T-cell (primary cell): Measurements from ENCODE around the gene DCK. TPM values are rescaled to one million over a fixed set of nuclear protein-coding genes. Genes with fewer than 3 reads are reported as not detected.
A peak's percentile ranks its signal among the peaks of the same experiment; 100 is the strongest.

ENCODE experiments used
- ATAC-seq, 4 experiments: fragments of 200-7000 bp in 3 of 4; fragments of 150-1000 bp in 1 of 4; cut with Tn5 transposase; replicated peaks in 1 of 4; 1 replicate in 3 of 4; 2 replicates in 1 of 4; pipeline ENCODE4 v1.10.0; 2021; ENCODE audit warnings: moderate library complexity in 3 of 4, mild to moderate bottlenecking in 2 of 4, moderate number of reproducible peaks in 1 of 4
- CTCF ChIA-PET, 2 donors: fragments of 300-600 bp; sonication (Branson Sonifier 250); formaldehyde crosslinking; loops; one replicate each; lab custom pipeline; 2022; ENCODE audit warnings: antibody characterized with exemption in 2 of 2; lab: Charles Lee
- POLR2A ChIA-PET, 2 donors: fragments of 300-600 bp; sonication (Branson Sonifier 250); formaldehyde crosslinking; loops; one replicate each; lab custom pipeline; 2022; ENCODE audit warnings: antibody characterized with exemption in 2 of 2; lab: Charles Lee
- DNase-seq, 35 experiments: peaks; one replicate each; pipeline versions ENCODE4 v3.0.0 to v3.0.0-alpha.2; 2013 to 2023
- H3K27ac ChIP-seq: one replicate; pipeline ENCODE4 v1.5.1; 2013; ENCODE audit warnings: low read length
- H3K27me3 ChIP-seq, 2 experiments: replicated peaks in 1 of 2; 1 replicate in 1 of 2; 2 replicates in 1 of 2; pipeline versions ENCODE4 v1.6.1 to v1.7.0; 2013; ENCODE audit warnings: low read length in 1 of 2, mixed read lengths in 1 of 2; ENCODE audit not compliant: control insufficient read depth in 2 of 2, insufficient read depth in 2 of 2; ENCODE audit errors: extremely low read depth in 1 of 2
- H3K36me3 ChIP-seq, 2 donors: 1 replicate in 1 of 2; 2 replicates in 1 of 2; pipeline versions ENCODE4 v1.6.1 to v1.7.0; 2013; ENCODE audit warnings: low read length in 1 of 2; ENCODE audit not compliant: control insufficient read depth in 2 of 2, insufficient read depth in 1 of 2; ENCODE audit errors: extremely low read depth in 1 of 2
- H3K4me1 ChIP-seq, 2 experiments: 1 replicate in 1 of 2; 2 replicates in 1 of 2; pipeline versions ENCODE4 v1.6.1 to v1.7.0; 2013; ENCODE audit warnings: low read length in 2 of 2, mixed read lengths in 1 of 2; ENCODE audit not compliant: insufficient read depth in 2 of 2, control insufficient read depth in 1 of 2; ENCODE audit errors: extremely low read depth in 1 of 2
- H3K4me3 ChIP-seq, 2 donors: 1 replicate in 1 of 2; 2 replicates in 1 of 2; pipeline versions ENCODE4 v1.5.1 to v1.7.0; 2013; ENCODE audit warnings: mild to moderate bottlenecking in 2 of 2, low read length in 1 of 2, moderate library complexity in 1 of 2; ENCODE audit not compliant: control insufficient read depth in 1 of 2; ENCODE audit errors: extremely low read depth in 1 of 2
- H3K9me3 ChIP-seq: 2 replicates; pipeline ENCODE4 v1.7.0; 2013
- H3K27ac Mint-ChIP-seq, 2 donors: one replicate each; pipeline ENCODE4 v1.8.0; 2020 to 2021; ENCODE audit warnings: mild to moderate bottlenecking in 2 of 2, mixed read lengths in 2 of 2
- H3K27me3 Mint-ChIP-seq, 2 donors: one replicate each; pipeline ENCODE4 v1.8.0; 2021 to 2022; ENCODE audit warnings: mixed read lengths in 2 of 2
- H3K36me3 Mint-ChIP-seq: one replicate; pipeline ENCODE4 v1.8.0; 2021; ENCODE audit warnings: mixed read lengths
- H3K4me1 Mint-ChIP-seq, 3 donors: one replicate each; pipeline ENCODE4 v1.8.0; 2020 to 2022; ENCODE audit warnings: mixed read lengths in 3 of 3, mild to moderate bottlenecking in 1 of 3
- H3K4me3 Mint-ChIP-seq, 3 donors: one replicate each; pipeline ENCODE4 v1.8.0; 2020 to 2022; ENCODE audit warnings: mild to moderate bottlenecking in 3 of 3, mixed read lengths in 3 of 3, moderate library complexity in 3 of 3
- H3K9me3 Mint-ChIP-seq, 3 donors: one replicate each; pipeline ENCODE4 v1.8.0; 2020 to 2022; ENCODE audit warnings: mixed read lengths in 3 of 3
- WGBS: methylation state at CpG from one replicate; pipeline ENCODE4 v1.1.5; 2013; ENCODE audit warnings: missing lambda C conversion rate; ENCODE audit not compliant: insufficient coverage; 5-methylcytosine and 5-hydroxymethylcytosine counted together
- total RNA-seq, 35 experiments: library from RNA in 6 of 35; stranded (reverse) in 6 of 35; fragments of 120-200 nt in 1 of 35; gene quantifications; one replicate each; pipeline versions ENCODE4 v1.2.1 to v1.2.4 and lab custom pipeline; 2013 to 2026

The DCK gene
- total RNA-seq (10 to 100 TPM; 25.9 to 50.7 (median 42.1) TPM), total RNA-seq (lab: John Stamatoyannopoulos, UW) (17.3 to 112 (median 43.8) reads per million in 29 experiments)
- total RNA-seq (2013) = 56.0 TPM

DNA sequence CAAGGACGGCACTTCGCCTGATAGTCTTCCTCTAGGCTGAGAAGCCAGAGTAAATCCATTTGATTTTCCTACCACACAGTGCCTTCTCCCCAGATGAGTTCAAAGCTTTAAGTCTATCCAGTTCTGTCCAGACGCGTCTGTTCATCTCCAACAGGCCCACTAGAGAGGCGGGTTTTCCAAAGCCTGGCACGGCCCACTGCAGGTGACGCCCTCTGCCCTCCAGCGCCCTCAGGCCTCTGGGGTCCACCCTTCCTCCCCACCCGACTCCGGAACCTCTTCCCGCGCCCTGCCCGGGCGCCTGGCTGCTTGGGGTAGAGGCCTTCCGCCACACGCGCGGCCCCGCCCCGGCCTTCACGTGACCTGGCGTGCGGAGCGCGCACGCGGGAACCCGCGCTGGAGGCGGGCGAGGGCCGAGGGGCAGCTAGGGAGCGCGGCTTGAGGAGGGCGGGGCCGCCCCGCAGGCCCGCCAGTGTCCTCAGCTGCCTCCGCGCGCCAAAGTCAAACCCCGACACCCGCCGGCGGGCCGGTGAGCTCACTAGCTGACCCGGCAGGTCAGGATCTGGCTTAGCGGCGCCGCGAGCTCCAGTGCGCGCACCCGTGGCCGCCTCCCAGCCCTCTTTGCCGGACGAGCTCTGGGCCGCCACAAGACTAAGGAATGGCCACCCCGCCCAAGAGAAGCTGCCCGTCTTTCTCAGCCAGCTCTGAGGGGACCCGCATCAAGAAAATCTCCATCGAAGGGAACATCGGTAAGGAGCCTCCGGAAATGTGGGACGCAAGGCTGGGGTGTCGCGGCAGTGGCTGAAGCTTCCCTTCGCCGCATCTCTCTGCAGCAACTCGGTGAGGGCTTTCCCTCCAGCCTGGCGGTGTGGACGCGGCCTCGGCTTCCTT is at the start of gene DCK:
Gene DCK, plus strand, starts transcription at position 469 of the 888 bp plus-strand sequence. Its CDS starts 187 bp downstream, at position 656.
- H3K4me1 Mint-ChIP-seq = peaks cover 41 to 52% (median 47%) of the 10 kb centered on the region in 3 donors
- H3K36me3 Mint-ChIP-seq = peaks cover 7% of the 10 kb centered on the region
- ChIA-PET CTCF (interaction anchor here (0.7 to 2.8 kb wide), 6 partner anchors 10 to 289 kb away, joined by 3 to 40 read pairs (median 7); no protein-coding TSS in a partner anchor), POLR2A (interaction anchor here in 1 of 2 donors (0.5 to 0.6 kb wide), 4 partner anchors 12 to 37 kb away, joined by 3 to 4 read pairs (median 3); no protein-coding TSS in a partner anchor)
- Histone ChIP-seq H3K36me3 (peaks cover 0 to under 1% of the 10 kb centered on the region in 2 donors), H3K4me1 (peaks cover 19 to 27% of the 10 kb centered on the region in 2 experiments), H3K9me3 (no peaks in the 10 kb centered on the region), H3K4me3 (peak within 1 kb of the TSS; percentile 93), H3K27ac (peak within 1 kb of the TSS; percentile 77), H3K27me3 (no peaks in the 10 kb centered on the region)
- DNase-seq (peak; percentile 64 to 90 (median 76)), ATAC-seq (peak; percentile 84 to 89 (median 88))
- WGBS = under 1% methylated on average over 70 of the region's 74 CpGs
- H3K27me3 Mint-ChIP-seq = no peaks in the 10 kb centered on the region
- H3K27ac Mint-ChIP-seq = peak within 1 kb of the TSS; percentile 95 to 97
- no peaks in the 10 kb centered on the region for H3K9me3 Mint-ChIP-seq
- H3K4me3 Mint-ChIP-seq = peak within 1 kb of the TSS; percentile 97 to 100 (median 97)

DNA sequence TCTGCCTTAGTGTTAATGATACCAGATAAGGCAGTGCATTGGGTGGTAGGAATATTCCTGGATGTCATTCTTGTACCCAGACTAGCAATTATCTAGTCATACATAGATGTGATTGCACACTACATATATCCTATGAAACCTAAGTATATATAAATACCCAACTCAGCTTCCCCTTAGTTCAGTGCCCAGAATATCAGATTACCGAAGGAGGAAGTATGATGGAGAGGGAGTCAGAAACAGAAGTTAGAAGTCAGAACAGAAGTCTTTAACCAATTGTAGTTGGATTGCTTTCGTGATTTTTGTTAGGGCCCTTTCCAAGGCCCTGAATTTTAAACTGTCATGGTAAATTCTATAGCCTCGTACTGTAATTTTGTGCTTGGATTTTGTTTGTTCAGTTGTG is 48.4 kb upstream of the DCK start:
- no peak for ATAC-seq

DNA sequence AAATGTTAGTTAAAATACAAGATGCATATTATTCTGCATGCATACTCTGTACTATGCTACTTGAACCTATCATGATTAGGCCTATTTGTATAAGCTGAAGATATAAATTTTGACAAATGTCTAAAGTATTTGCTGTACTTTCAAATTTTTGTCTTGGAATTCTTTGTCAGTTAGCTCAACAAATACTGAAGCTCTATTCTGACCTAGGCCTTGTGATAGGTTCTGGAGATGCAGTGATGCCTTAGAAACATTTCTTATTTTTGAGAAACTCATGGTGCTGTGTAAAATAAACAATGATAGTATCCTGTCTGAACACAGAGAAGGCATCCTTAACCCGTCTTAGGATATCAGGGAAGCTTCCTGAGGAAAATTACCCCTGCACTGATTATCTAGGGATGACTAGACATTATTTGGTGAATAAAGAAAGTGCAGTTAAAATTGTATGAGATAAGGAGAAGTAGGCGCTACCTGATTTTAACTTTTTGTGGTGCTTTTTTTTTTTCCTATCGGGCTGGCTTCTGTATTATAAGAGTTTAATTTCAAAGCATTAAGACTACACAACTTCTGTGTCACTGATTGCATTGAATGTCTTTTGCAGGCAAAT is 47.9 kb upstream of the DCK start:
- no peaks in the 10 kb centered on the region for H3K36me3 ChIP-seq
- ATAC-seq (no peak), DNase-seq (no peak)
- no peaks in the 10 kb centered on the region for H3K9me3 ChIP-seq
- ChIA-PET POLR2A (interaction anchor here in 1 of 2 donors (0.6 kb wide), 1 partner anchor 93 kb away, joined by 5 read pairs; no protein-coding TSS in a partner anchor), CTCF (interaction anchor here (0.6 kb wide), 2 partner anchors 457 to 728 kb away, joined by 3 to 7 read pairs; no protein-coding TSS in a partner anchor)
- no CpG with 5 or more reads among the region's 3 CpGs for WGBS
- Mint-ChIP-seq H3K4me1 (peaks cover 16 to 28% (median 17%) of the 10 kb centered on the region in 3 donors), H3K36me3 (peaks cover 20% of the 10 kb centered on the region), H3K9me3 (no peaks in the 10 kb centered on the region), H3K27me3 (no peaks in the 10 kb centered on the region), H3K27ac (no peak overlapping the region), H3K4me3 (no peak overlapping the region)
- no peak overlapping the region for H3K4me3 ChIP-seq
- H3K4me1 ChIP-seq = no peaks in the 10 kb centered on the region
- H3K27me3 ChIP-seq = no peaks in the 10 kb centered on the region
- no peak overlapping the region for H3K27ac ChIP-seq

More for the DNA sequence above, 48.4 kb upstream of the DCK start:
- no peaks in the 10 kb centered on the region for H3K9me3 Mint-ChIP-seq
- no peak overlapping the region for H3K4me3 Mint-ChIP-seq
- Histone ChIP-seq H3K4me1 (no peaks in the 10 kb centered on the region), H3K4me3 (no peak overlapping the region), H3K36me3 (no peaks in the 10 kb centered on the region), H3K27ac (no peak overlapping the region), H3K9me3 (no peaks in the 10 kb centered on the region), H3K27me3 (no peaks in the 10 kb centered on the region)
- WGBS = 80% methylated on average over 1 of the region's 3 CpGs
- H3K4me1 Mint-ChIP-seq = peaks cover 16 to 31% (median 17%) of the 10 kb centered on the region in 3 donors
- peaks cover 21% of the 10 kb centered on the region for H3K36me3 Mint-ChIP-seq
- ChIA-PET CTCF (no interaction called here), POLR2A (no interaction called here)
- DNase-seq = no peak
- H3K27me3 Mint-ChIP-seq = no peaks in the 10 kb centered on the region
- H3K27ac Mint-ChIP-seq = no peak overlapping the region

DNA sequence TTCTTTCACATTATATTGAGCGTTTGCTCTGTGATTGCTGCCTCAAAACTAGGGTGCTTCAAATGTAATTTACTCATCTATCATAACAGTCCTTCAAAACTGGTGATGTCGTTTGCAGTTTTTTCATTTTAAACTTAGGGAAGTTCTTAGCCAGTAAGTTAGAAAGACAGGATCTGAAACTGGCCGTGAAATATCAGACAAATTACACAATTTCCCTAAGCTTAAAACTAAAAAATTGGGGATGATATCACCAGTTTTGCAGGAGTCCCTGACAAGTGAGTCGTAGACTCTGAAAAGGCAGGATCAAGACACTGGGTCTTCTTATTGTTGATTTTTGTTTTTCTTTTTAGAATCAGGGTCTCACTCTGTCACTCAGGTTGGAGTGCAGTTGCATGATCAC is 46.5 kb upstream of the DCK start:
- H3K9me3 Mint-ChIP-seq = no peaks in the 10 kb centered on the region
- no peak for DNase-seq
- no peaks in the 10 kb centered on the region for H3K9me3 ChIP-seq
- H3K27ac Mint-ChIP-seq = no peak overlapping the region
- WGBS = no CpG with 5 or more reads among the region's 4 CpGs
- ChIA-PET CTCF (no interaction called here), POLR2A (interaction anchor here in 1 of 2 donors (0.6 kb wide), 1 partner anchor 309 kb away, joined by 5 read pairs; no protein-coding TSS in a partner anchor)
- peaks cover 13% of the 10 kb centered on the region for H3K36me3 Mint-ChIP-seq
- H3K4me1 Mint-ChIP-seq = peaks cover 16 to 22% (median 17%) of the 10 kb centered on the region in 3 donors
- no peak overlapping the region for H3K4me3 ChIP-seq
- no peaks in the 10 kb centered on the region for H3K4me1 ChIP-seq
- no peaks in the 10 kb centered on the region for H3K27me3 Mint-ChIP-seq
- H3K27ac ChIP-seq = no peak overlapping the region
- H3K27me3 ChIP-seq = no peaks in the 10 kb centered on the region
- no peak for ATAC-seq
- H3K36me3 ChIP-seq = no peaks in the 10 kb centered on the region
- no peak overlapping the region for H3K4me3 Mint-ChIP-seq

DNA sequence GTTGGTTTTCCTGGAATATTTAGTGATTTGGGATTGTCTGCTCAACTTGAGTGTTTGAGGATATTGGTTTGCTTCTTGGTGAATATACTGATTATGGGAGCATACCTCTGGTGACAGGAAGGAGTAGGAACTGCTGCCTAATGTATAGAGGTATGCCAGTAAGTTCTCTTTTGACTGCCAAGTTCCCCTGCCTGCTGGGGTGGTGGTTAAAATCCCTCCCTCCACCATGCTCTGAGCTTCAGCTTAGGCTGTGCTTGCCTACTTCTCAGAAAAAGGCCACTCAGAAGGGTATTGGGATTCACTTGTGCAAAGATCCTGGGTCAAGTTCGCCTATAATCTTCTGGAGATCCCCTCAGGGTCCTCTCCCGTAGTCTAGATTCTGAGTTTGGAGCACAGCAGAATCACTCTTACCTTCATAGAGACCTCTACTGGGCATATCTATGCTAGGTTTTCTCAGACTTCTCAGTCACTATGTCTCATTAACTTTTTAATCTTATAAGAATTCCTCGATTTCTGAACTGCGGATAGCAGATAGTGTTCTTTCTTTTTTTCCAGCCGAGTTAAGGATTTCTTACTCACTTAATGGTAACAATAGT is 44.7 kb upstream of the DCK start:
- peaks cover 5% of the 10 kb centered on the region for H3K36me3 Mint-ChIP-seq
- H3K4me1 Mint-ChIP-seq = peaks cover 16 to 22% (median 16%) of the 10 kb centered on the region in 3 donors
- WGBS = 88% methylated on average over 1 of the region's 5 CpGs
- H3K9me3 Mint-ChIP-seq = no peaks in the 10 kb centered on the region
- ChIA-PET POLR2A (no interaction called here), CTCF (interaction anchor here (0.6 to 0.9 kb wide), 3 partner anchors 61 to 292 kb away, joined by 4 read pairs; no protein-coding TSS in a partner anchor)
- H3K4me3 ChIP-seq = no peak overlapping the region
- no peak overlapping the region for H3K27ac ChIP-seq
- H3K27me3 ChIP-seq = no peaks in the 10 kb centered on the region
- H3K4me3 Mint-ChIP-seq = no peak overlapping the region
- ATAC-seq (no peak), DNase-seq (no peak)
- no peaks in the 10 kb centered on the region for H3K4me1 ChIP-seq
- H3K36me3 ChIP-seq = no peaks in the 10 kb centered on the region
- no peaks in the 10 kb centered on the region for H3K9me3 ChIP-seq
- H3K27me3 Mint-ChIP-seq = no peaks in the 10 kb centered on the region
- H3K27ac Mint-ChIP-seq = no peak overlapping the region

DNA sequence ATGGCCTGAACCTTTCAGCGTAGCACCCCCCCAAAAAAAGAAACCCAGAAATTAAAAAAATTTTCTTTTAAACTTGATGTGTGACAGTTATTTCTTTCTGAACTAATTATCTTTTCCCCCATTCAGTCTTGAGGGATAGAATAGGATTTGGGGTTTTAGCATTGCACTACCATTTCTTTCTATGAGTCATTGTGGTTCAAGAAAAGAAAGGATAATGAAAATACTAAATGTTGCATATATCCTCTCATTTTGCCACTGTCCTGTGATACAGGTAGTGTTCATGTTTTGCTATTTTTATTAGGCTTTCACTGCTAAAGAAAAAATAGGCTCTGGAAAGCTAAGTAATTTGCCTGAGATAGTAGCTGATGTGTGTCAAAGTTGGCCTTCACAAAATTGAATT is 39.4 kb upstream of the DCK start:
- ATAC-seq = no peak
- no CpG with 5 or more reads among the region's 1 CpG for WGBS
- Histone ChIP-seq H3K36me3 (peaks cover 0 to 4% of the 10 kb centered on the region in 2 donors), H3K27ac (no peak overlapping the region), H3K27me3 (no peaks in the 10 kb centered on the region), H3K9me3 (no peaks in the 10 kb centered on the region), H3K4me3 (no peak overlapping the region), H3K4me1 (no peaks in the 10 kb centered on the region)
- no peak overlapping the region for H3K4me3 Mint-ChIP-seq
- CTCF ChIA-PET = no interaction called here
- H3K9me3 Mint-ChIP-seq = no peaks in the 10 kb centered on the region
- H3K27ac Mint-ChIP-seq = no peak overlapping the region
- POLR2A ChIA-PET = no interaction called here
- H3K36me3 Mint-ChIP-seq = no peaks in the 10 kb centered on the region
- peaks cover 7 to 11% (median 10%) of the 10 kb centered on the region in 3 donors for H3K4me1 Mint-ChIP-seq
- DNase-seq = no peak
- H3K27me3 Mint-ChIP-seq = no peaks in the 10 kb centered on the region
